HG03135 (cell line): ENCODE data around the gene FAM118B.
"Not testable (repeated sequence)": the region's sequence is repeated elsewhere in the genome, so short reads cannot be mapped to it uniquely, and the experiment has no call there.

Experiments
- ATAC-seq: cut with Tn5 transposase; IDR thresholded peaks from one replicate; pipeline ENCODE4 v1.9.1; 2021; ENCODE audit warnings: mild to moderate bottlenecking, moderate library complexity; ENCODE audit not compliant: unreplicated experiment

FAM118B gene

DNA sequence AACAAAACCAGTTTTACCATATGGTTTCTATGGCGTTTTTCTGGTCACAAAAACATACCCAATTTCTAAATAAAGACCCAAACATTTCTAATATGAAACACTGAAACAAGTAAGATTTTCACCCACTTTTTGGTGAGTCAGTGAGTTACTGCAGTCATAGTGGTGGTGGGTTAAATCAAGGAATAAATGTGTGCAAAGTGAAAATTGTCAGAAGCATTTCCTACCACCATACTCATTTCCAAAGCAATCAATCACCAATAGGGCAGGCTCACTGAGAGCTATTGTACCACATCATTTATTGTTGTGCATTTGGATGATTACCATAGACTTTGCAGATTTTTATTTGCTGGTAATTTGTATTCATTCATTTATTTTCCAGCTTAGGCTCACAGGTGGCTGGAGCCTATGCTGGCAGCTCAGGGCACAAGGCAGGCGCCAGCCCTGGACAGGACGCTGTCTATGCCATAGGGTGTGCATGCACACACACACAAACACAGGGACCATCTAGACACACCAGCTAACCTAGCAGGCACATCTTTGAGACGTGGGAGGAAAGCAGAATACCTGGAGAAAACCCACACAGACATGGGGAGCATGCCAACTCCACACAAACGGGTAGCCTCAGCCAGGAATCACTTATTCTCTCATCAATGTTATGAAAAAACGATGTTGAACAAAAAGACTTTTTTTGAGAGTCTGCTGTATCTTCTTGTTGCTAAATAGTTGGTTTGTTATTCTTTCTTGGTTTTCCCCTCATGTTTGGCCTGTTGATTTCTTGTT, 5.1 kb downstream of the FAM118B start:
- ATAC-seq: no peak

- no peak for ATAC-seq
These were observed 5.9 kb downstream of the FAM118B start for GRCh38 chr11:126217491-126217890.

DNA sequence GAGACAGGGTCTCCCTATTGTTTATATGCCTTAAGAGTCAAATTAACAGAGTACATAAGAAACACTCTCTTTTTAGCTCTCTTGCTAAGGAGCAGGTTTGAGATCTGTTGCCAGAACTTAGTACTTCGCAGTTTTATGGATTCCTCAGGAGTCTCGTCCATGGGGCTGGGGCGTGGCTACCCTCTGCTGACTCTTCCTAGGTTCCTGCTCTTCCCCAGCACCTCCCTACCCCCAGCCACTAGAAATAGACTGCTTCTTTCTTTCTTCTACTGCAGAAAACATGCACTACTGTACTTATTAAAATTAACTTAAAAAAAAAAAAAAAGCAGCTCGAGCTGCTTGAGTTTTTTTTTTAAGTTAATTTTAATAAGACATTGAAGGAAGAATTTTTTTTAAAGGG, 8.0 kb downstream of the FAM118B start:
- no peak for ATAC-seq

- ATAC-seq: no peak
These were observed 13.2 kb downstream of the FAM118B start for GRCh38 chr11:126224647-126225294.

DNA sequence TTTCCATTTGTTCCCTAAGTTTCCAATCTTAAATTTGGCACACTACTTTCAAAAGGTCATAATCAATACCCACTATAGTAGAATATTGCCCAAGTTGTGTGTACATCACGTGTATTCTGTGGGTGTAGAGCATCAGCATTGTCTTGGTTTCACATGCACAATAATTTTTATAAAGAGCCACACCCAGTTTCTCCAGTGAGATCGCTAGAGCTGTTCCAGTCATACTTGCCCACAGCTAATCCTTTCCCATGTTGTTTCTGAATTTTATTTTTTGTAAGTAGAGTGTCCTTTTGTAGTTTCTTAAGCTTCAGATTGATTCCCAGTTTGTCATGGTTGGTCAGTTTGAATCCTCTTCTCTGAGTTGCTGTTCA, 13.7 kb downstream of the FAM118B start:
- no peak for ATAC-seq

- ATAC-seq: no peak
These were observed 14.9 kb downstream of the FAM118B start for GRCh38 chr11:126226334-126227084.

DNA sequence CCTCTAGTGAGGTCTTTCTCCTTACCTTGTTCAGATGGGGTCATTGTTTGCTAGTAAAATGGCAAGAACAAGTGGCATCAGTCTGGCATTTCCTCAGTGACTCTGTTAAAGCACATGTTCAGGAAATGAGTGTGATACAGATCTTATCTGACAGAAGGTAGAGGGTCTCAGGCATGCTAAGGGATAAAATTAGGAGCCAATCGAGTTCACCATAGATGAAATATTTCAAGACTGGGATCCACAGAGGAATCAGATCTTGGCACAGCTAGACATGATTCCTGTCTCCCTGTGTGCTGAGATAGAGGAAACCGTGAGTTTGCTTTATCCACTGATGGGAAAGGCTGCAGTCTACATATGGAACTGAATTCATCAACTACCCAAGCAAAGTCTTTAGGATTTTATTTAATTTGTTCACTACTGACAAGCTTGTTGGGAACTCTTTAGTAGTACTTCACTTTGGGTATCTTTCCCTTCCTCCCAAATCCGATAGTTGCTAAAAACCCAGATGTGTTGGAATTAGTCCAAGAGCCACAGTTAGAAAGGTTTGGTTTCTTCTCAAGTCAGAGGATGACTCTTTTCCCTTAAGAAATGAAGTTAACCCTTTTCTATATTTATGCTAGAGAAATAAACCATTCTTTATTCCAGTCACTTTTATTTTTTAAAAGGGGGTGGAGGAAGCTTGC, 18.4 kb downstream of the FAM118B start:
- no peak for ATAC-seq

- no peak for ATAC-seq
These were observed 20.3 kb downstream of the FAM118B start for GRCh38 chr11:126231725-126232459.

DNA sequence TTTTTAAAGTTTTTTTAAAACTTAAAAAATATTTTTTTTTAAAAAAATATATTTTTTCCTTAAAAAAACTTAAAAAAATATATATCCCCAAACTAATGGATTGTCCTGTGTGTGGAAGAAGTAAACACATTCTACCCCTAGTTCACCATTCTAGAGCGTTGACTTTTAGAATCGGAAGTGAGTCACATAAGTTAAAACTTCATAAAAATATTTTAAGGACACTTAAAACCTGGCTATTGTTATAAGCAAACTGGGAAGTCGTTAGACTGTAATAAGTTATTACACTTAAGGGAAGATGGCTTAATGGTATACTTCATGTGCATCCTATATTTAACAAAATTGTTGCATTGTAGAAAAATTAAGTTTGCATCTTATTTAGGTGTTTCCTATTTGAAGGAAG, 21.1 kb downstream of the FAM118B start:
- ATAC-seq: no peak

DNA sequence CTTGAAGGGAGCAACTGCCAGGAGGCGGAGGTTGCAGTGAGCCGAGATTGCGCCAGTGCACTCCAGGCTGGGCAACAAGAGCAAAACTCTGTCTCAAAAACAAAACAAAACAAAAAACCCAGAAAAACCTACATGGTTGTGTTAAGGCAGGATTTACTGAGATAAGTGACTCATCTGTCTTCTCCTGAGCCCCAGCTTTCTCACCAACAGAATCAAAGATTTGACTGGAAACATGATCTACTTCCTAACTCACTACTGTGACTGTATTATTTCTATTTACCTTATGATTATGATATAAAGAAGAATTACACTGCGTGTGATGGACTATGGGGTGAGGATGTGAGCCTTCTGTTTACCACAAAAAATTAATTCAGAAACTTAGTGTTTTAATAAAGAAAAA, 21.8 kb downstream of the FAM118B start:
- no peak for ATAC-seq

GRCh38 chr11:126246636-126247035, 35.1 kb downstream of the FAM118B start:
- ATAC-seq: no peak

DNA sequence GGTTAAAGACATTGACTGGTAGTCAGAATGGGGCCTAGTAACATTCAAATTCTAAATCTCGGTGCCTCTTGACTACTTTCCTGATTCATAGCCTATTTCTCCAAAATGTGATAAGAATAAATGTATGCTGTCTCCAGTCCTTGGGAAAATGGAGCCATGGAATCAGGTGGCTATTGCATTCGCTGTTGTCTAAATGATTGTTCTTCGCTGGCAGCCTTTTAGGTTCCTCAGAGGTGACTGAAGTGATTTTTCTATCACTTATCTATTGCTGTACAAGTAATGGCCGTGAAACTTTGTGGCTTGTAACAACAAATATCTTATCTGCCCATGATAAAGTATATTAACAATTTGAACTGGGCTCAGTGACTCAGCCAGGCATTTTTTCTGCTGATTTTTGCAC, 41.7 kb downstream of the FAM118B start:
- ATAC-seq: no peak

- ATAC-seq: no peak
These were observed 43.2 kb downstream of the FAM118B start for GRCh38 chr11:126254819-126255218.

- ATAC-seq: not testable (repeated sequence)
These were observed 43.9 kb downstream of the FAM118B start for GRCh38 chr11:126255507-126255906.

DNA sequence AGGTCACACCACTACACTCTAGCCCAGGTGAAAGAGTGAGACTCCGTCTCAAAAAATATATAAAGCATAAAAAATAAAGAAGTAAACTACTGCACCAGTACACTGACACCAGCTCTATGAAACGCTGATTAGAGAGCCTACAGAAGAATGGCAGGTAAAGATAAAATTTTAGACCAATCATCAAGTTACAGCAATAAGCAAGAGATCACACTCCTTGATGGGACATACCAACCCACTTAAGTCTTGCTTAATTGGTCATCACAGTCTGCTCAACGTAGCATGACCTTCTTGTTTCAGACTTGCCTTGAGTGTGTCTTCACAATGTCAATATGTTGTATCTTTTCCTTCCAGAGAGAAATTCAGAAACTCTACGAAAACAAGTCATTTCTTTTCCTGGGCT, 44.6 kb downstream of the FAM118B start:
- no peak for ATAC-seq

- ATAC-seq: no peak
These were observed 45.6 kb downstream of the FAM118B start for GRCh38 chr11:126257144-126257543.

GRCh38 chr11:126257764-126258163, 46.2 kb downstream of the FAM118B start:
- ATAC-seq: no peak

GRCh38 chr11:126262216-126262615, 50.6 kb downstream of the FAM118B start:
- ATAC-seq: no peak

GRCh38 chr11:126263489-126263888, 51.9 kb downstream of the FAM118B start:
- ATAC-seq: no peak

DNA sequence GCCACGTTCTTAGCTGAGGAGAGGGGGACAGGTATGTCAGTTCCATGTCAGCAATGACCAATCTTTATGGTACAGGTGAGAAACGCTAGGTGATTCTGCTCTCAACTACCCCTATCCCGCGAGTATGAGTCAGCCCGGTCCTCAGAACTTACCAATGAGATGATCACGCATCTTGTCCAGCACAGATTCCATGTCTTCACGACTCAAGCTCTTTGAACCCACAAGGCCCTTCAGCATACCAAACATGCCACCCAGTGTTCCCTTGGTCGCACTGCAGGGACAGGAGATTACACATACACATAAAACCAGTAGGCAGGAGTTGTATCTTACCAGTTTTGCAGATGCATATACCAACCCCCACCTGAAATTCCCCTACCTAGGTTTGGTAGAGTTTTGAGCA, 54.2 kb downstream of the FAM118B start:
- ATAC-seq: no peak

GRCh38 chr11:126267650-126268049, 56.1 kb downstream of the FAM118B start:
- ATAC-seq: no peak
